Vagina (tissue), 2 donors: Measurements from ENCODE around the gene ZDHHC15. TPM values are rescaled to one million over a fixed set of nuclear protein-coding genes. Genes with fewer than 3 reads are reported as not detected.
"Not testable (repeated sequence)": the region's sequence is repeated elsewhere in the genome, so short reads cannot be mapped to it uniquely, and the experiment has no call there.

ENCODE experiments used
- DNase-seq, 2 donors: peaks; one replicate each; pipeline ENCODE4 v3.0.0-alpha.2; 2017; ENCODE audit errors: extremely low spot score in 2 of 2
- H3K27ac ChIP-seq: fragments of 200-600 bp; sonication (generic); one replicate; pipeline ENCODE4 v1.5.1; 2019
- H3K27me3 ChIP-seq: fragments of 200-600 bp; sonication (generic); one replicate; pipeline ENCODE4 v1.5.1; 2019
- H3K36me3 ChIP-seq, 2 donors: fragments of 200-600 bp; sonication (generic); one replicate each; pipeline ENCODE4 v1.5.1; 2017 to 2019
- H3K4me1 ChIP-seq: fragments of 200-600 bp; sonication (generic); one replicate; pipeline ENCODE4 v1.5.1; 2019
- H3K4me3 ChIP-seq, 2 donors: fragments of 200-600 bp; sonication (generic); 1 replicate in 1 of 2; 2 replicates in 1 of 2; pipeline ENCODE4 v1.5.1; 2016 to 2019
- H3K9me3 ChIP-seq: fragments of 200-600 bp; sonication (generic); one replicate; pipeline ENCODE4 v1.5.1; 2019
- CTCF ChIP-seq, 3 experiments: fragments of 450-650 bp in 2 of 3; fragments of 200-600 bp in 1 of 3; sonication (generic) in 1 of 3; IDR thresholded peaks; one replicate each; pipeline ENCODE4 v1.5.1; 2017 to 2019; ENCODE audit warnings: antibody characterized with exemption in 3 of 3, mild to moderate bottlenecking in 2 of 3, moderate library complexity in 2 of 3
- POLR2A ChIP-seq, 2 donors: fragments of 450-650 bp; IDR thresholded peaks; one replicate each; pipeline ENCODE4 v1.6.1; 2017; ENCODE audit warnings: antibody characterized with exemption in 2 of 2, mild to moderate bottlenecking in 2 of 2, moderate library complexity in 2 of 2
- POLR2AphosphoS5 ChIP-seq, 2 donors: sonication (generic); formaldehyde crosslinking; IDR thresholded peaks; one replicate each; pipeline ENCODE4 v1.9.0; 2017; ENCODE audit warnings: antibody characterized with exemption in 2 of 2, mild to moderate bottlenecking in 2 of 2, low read depth in 1 of 2; ENCODE audit not compliant: insufficient read depth in 1 of 2
- intact Hi-C: fragments of 100-400 bp; cut with DNase I; formaldehyde crosslinking; loops from one replicate; pipeline ENCODE4 v1.15.1; 2023
- total RNA-seq: library from RNA; depleted of rRNA; stranded (reverse); fragments of >200 nt; gene quantifications from one replicate; pipeline ENCODE4 v1.2.3, GENCODE V29; 2016

ZDHHC15 gene
- total RNA-seq, 1 donor from 2014 or later = 3.4 TPM

GRCh38 chrX:75366861-75367260 is 156.0 kb downstream of the ZDHHC15 start:
- intact Hi-C loops = no loop called here
- H3K4me1 ChIP-seq = no peaks in the 10 kb centered on the region
- no peak overlapping the region for H3K4me3 ChIP-seq
- no peaks in the 10 kb centered on the region for H3K36me3 ChIP-seq
- no peak for DNase-seq
- H3K9me3 ChIP-seq = no peaks in the 10 kb centered on the region
- no peak for TF ChIP-seq POLR2A (IDR thresholded peaks at IDR 0.05)
- TF ChIP-seq CTCF (IDR thresholded peaks at IDR 0.05) = no peak
- TF ChIP-seq POLR2AphosphoS5 (IDR thresholded peaks at IDR 0.05; ENCODE audit: insufficient read depth in 1 of 2, low read depth in 1 of 2) = no peak
- H3K27ac ChIP-seq = no peak overlapping the region
- H3K27me3 ChIP-seq = no peaks in the 10 kb centered on the region

GRCh38 chrX:75365243-75365975 is 157.4 kb downstream of the ZDHHC15 start:
- no peak for DNase-seq
- Histone ChIP-seq H3K9me3 (no peaks in the 10 kb centered on the region), H3K36me3 (no peaks in the 10 kb centered on the region), H3K4me1 (no peaks in the 10 kb centered on the region), H3K27me3 (no peaks in the 10 kb centered on the region), H3K27ac (no peak overlapping the region), H3K4me3 (no peak overlapping the region)
- TF ChIP-seq CTCF (IDR thresholded peaks at IDR 0.05) = no peak
- no peak for TF ChIP-seq POLR2AphosphoS5 (IDR thresholded peaks at IDR 0.05; ENCODE audit: insufficient read depth in 1 of 2, low read depth in 1 of 2)
- TF ChIP-seq POLR2A (IDR thresholded peaks at IDR 0.05) = no peak
- intact Hi-C loops = no loop called here

- Histone ChIP-seq H3K36me3 (no peaks in the 10 kb centered on the region), H3K4me1 (no peaks in the 10 kb centered on the region)
Observed at GRCh38 chrX:75361788-75362187, 161.0 kb downstream of the ZDHHC15 start.

GRCh38 chrX:75348601-75349000 is 174.2 kb downstream of the ZDHHC15 start:
- H3K27me3 ChIP-seq, H3K27ac ChIP-seq, DNase-seq, H3K9me3 ChIP-seq, H3K4me3 ChIP-seq, intact Hi-C loops, H3K4me1 ChIP-seq, H3K36me3 ChIP-seq: not testable (repeated sequence)

More at GRCh38 chrX:75361788-75362187, 161.0 kb downstream of the ZDHHC15 start:
- intact Hi-C loops = no loop called here
- TF ChIP-seq CTCF (IDR thresholded peaks at IDR 0.05) (no peak), POLR2A (IDR thresholded peaks at IDR 0.05) (no peak), POLR2AphosphoS5 (IDR thresholded peaks at IDR 0.05; ENCODE audit: insufficient read depth in 1 of 2, low read depth in 1 of 2) (no peak)
- Histone ChIP-seq H3K27me3 (no peaks in the 10 kb centered on the region), H3K9me3 (no peaks in the 10 kb centered on the region), H3K27ac (no peak overlapping the region), H3K4me3 (no peak overlapping the region)
- DNase-seq = no peak

- H3K27me3 ChIP-seq = no peaks in the 10 kb centered on the region
- no peaks in the 10 kb centered on the region for H3K36me3 ChIP-seq
- TF ChIP-seq POLR2A (IDR thresholded peaks at IDR 0.05) = no peak
- no peak for TF ChIP-seq POLR2AphosphoS5 (IDR thresholded peaks at IDR 0.05; ENCODE audit: insufficient read depth in 1 of 2, low read depth in 1 of 2)
- no peak for TF ChIP-seq CTCF (IDR thresholded peaks at IDR 0.05)
- no peak for DNase-seq
- no peaks in the 10 kb centered on the region for H3K9me3 ChIP-seq
- no peaks in the 10 kb centered on the region for H3K4me1 ChIP-seq
- H3K27ac ChIP-seq = no peak overlapping the region
- intact Hi-C loops = no loop called here
- no peak overlapping the region for H3K4me3 ChIP-seq
Observed at GRCh38 chrX:75337525-75337924, 185.3 kb downstream of the ZDHHC15 start.
